Measurements from ENCODE around the gene BRF1. TPM values are rescaled to one million over a fixed set of nuclear protein-coding genes. Genes with fewer than 3 reads are reported as not detected.
"Not testable (repeated sequence)": the region's sequence is repeated elsewhere in the genome, so short reads cannot be mapped to it uniquely, and the experiment has no call there.

BRF1 gene
- total and polyA plus RNA-seq, 2 of the 8 experiments (the other 6 are each of a cell fraction or from before 2014, with no cell fraction given), result 7.7 to 18.3 TPM

- Histone ChIP-seq H4K20me1 (replicated peaks in 1 of 2; ENCODE audit: control insufficient read depth in 1 of 2, insufficient read depth in 2 of 2, low read length in 2 of 2) (peaks cover 4 to 11% of the 10 kb centered on the region in 2 experiments), H3K79me2 (ENCODE audit: control insufficient read depth in 1 of 2, insufficient read depth in 2 of 2, low read length in 2 of 2) (peaks cover 0 to 12% of the 10 kb centered on the region in 2 experiments; a peak in 1 of 4 replicates)
- H2BK120ac ChIP-seq (replicated peaks; ENCODE audit: low read depth, low read length); H4K91ac ChIP-seq (replicated peaks; ENCODE audit: insufficient read length, low read length); H3K27me3 ChIP-seq (replicated peaks in 1 of 4; ENCODE audit: control insufficient read depth in 3 of 4, extremely low read depth in 1 of 4, insufficient read depth in 3 of 4, low read length in 3 of 4); H2BK20ac ChIP-seq (ENCODE audit: low read length); H2BK12ac ChIP-seq (ENCODE audit: low read depth, low read length); DNase-seq (ENCODE audit: low read depth in 1 of 2, low spot score in 2 of 2); H3K4me1 ChIP-seq (replicated peaks in 1 of 4; ENCODE audit: control insufficient read depth in 3 of 4, insufficient read depth in 4 of 4, low read length in 3 of 4); H3K9me3 ChIP-seq (ENCODE audit: insufficient read depth in 2 of 2, low read depth in 1 of 2, low read length in 1 of 2); H2AFZ ChIP-seq (ENCODE audit: low read length); H3K27ac ChIP-seq (ENCODE audit: low read depth, low read length); H3K23me2 ChIP-seq (ENCODE audit: low read depth, low read length); H3K79me1 ChIP-seq (ENCODE audit: low read depth, low read length); POLR2A ChIA-PET (ENCODE audit: partially characterized antibody); FAIRE-seq; H3K4ac ChIP-seq (replicated peaks; ENCODE audit: insufficient read length, low read depth, low read length); H3K23ac ChIP-seq (ENCODE audit: insufficient read length); H3K18ac ChIP-seq (ENCODE audit: extremely low read depth, low read length); H3K4me2 ChIP-seq (ENCODE audit: insufficient read depth in 1 of 2, low read depth in 2 of 2, low read length in 2 of 2); H4K8ac ChIP-seq (ENCODE audit: extremely low read depth, insufficient read depth, low read length); H3K14ac ChIP-seq (ENCODE audit: insufficient read length); H4K5ac ChIP-seq (ENCODE audit: insufficient read length, low read depth, low read length); H3K36me3 ChIP-seq (ENCODE audit: control insufficient read depth in 2 of 4, insufficient read depth in 4 of 4, low read length in 3 of 4); H3K56ac ChIP-seq (replicated peaks; ENCODE audit: insufficient read length, low read depth, low read length); H2AK5ac ChIP-seq (ENCODE audit: low read depth, low read length); H2BK5ac ChIP-seq (ENCODE audit: low read depth, low read length); H3K4me3 ChIP-seq (ENCODE audit: extremely low read depth in 1 of 4, insufficient read depth in 2 of 4, low read depth in 3 of 4, low read length in 4 of 4); H2BK15ac ChIP-seq (ENCODE audit: low read length); H3K9ac ChIP-seq (replicated peaks in 1 of 4; ENCODE audit: extremely low read depth in 1 of 4, low read depth in 3 of 4, low read length in 3 of 4): not testable (repeated sequence)
- 69% methylated on average over 2 of the region's 4 CpGs; no CpG with 5 or more reads in 1 of the 2 experiments for WGBS, 2 experiments (ENCODE audit: extremely low coverage in 1 of 2, insufficient coverage in 1 of 2, insufficient read length in 1 of 2, insufficient replicate concordance in 2 of 2, low coverage in 1 of 2, low lambda C conversion rate in 2 of 2, missing lambda C conversion rate in 1 of 2)
- CTCF ChIA-PET (ENCODE audit: partially characterized antibody), result interaction anchor here (0.8 to 1.5 kb wide), 3 partner anchors 75 to 132 kb away, joined by 4 to 6 read pairs (median 4); no protein-coding TSS in a partner anchor
Measured at GRCh38 chr14:105277448-105277847, 23.4 kb downstream of the BRF1 start.
